Calu3 (cell line): ENCODE data around the gene DDAH2. TPM values are rescaled to one million over a fixed set of nuclear protein-coding genes. Genes with fewer than 3 reads are reported as not detected.
A peak's percentile ranks its signal among the peaks of the same experiment; 100 is the strongest.

Experiments used
- BruUV-seq: library from RNA; stranded (reverse); fragments of 400-500 nt; replicated peaks from 2 replicates; lab custom pipeline; 2021; lab: Mats Ljungman, UMichigan
- CTCF ChIA-PET: fragments of 300-600 bp; sonication (Branson Sonifier 250); formaldehyde crosslinking; loops from one replicate; lab custom pipeline; 2022; ENCODE audit warnings: antibody characterized with exemption; lab: Charles Lee
- DNase-seq: peaks from one replicate; pipeline ENCODE4 v3.0.0; 2022
- H3K27ac Mint-ChIP-seq: one replicate; pipeline ENCODE4 v1.8.0; 2022; ENCODE audit warnings: mixed read lengths; ENCODE audit not compliant: unreplicated experiment
- H3K27me3 Mint-ChIP-seq: one replicate; pipeline ENCODE4 v1.8.0; 2022; ENCODE audit warnings: mixed read lengths; ENCODE audit not compliant: unreplicated experiment
- H3K36me3 Mint-ChIP-seq: one replicate; pipeline ENCODE4 v1.8.0; 2022; ENCODE audit warnings: mild to moderate bottlenecking, moderate library complexity, mixed read lengths; ENCODE audit not compliant: insufficient read depth, unreplicated experiment
- H3K4me1 Mint-ChIP-seq: one replicate; pipeline ENCODE4 v1.8.0; 2022; ENCODE audit warnings: mild to moderate bottlenecking, low read depth, mixed read lengths; ENCODE audit not compliant: unreplicated experiment
- H3K4me3 Mint-ChIP-seq: one replicate; pipeline ENCODE4 v1.8.0; 2022; ENCODE audit warnings: mild to moderate bottlenecking, low read depth, moderate library complexity, mixed read lengths; ENCODE audit not compliant: unreplicated experiment
- H3K9me3 Mint-ChIP-seq: one replicate; pipeline ENCODE4 v1.8.0; 2022; ENCODE audit warnings: low read depth, mixed read lengths; ENCODE audit not compliant: unreplicated experiment
- CTCF ChIP-seq: fragments of 200-600 bp; IDR thresholded peaks from one replicate; pipeline ENCODE4 v1.8.0; 2022; ENCODE audit warnings: antibody characterized with exemption; ENCODE audit not compliant: unreplicated experiment
- intact Hi-C: fragments of 100-400 bp; cut with micrococcal nuclease; formaldehyde crosslinking; loops from one replicate; pipeline ENCODE4 v1.10.0; 2022; ENCODE audit not compliant: unreplicated experiment
- total RNA-seq: library from RNA; stranded (reverse); gene quantifications from 2 replicates; pipeline ENCODE4 v1.2.3, GENCODE V29; 2022

DDAH2 gene
- total RNA-seq, 1 experiment from 2014 or later, result 81.4 TPM

- CTCF ChIA-PET, result interaction anchor here (0.9 to 3.1 kb wide), 2 partner anchors 14 to 46 kb away, joined by 3 to 14 read pairs; no protein-coding TSS in a partner anchor
- no peak for DNase-seq
- peaks cover 19% of the 10 kb centered on the region for H3K36me3 Mint-ChIP-seq
- H3K4me3 Mint-ChIP-seq, result no peak overlapping the region
- TF ChIP-seq CTCF, result no peak
- intact Hi-C loops, result no loop called here
- no peak overlapping the region for H3K27ac Mint-ChIP-seq
- peaks cover 15% of the 10 kb centered on the region for H3K27me3 Mint-ChIP-seq
- no peaks in the 10 kb centered on the region for H3K9me3 Mint-ChIP-seq
- BruUV-seq, result no TSS peak
- peaks cover 14% of the 10 kb centered on the region for H3K4me1 Mint-ChIP-seq
Observed at GRCh38 chr6:31723980-31724691, 5.0 kb downstream of the DDAH2 start.

- Mint-ChIP-seq H3K9me3 (no peaks in the 10 kb centered on the region), H3K27ac (no peak within 1 kb of the TSS), H3K4me3 (no peak within 1 kb of the TSS), H3K27me3 (peaks cover 15% of the 10 kb centered on the region), H3K4me1 (peaks cover 21% of the 10 kb centered on the region), H3K36me3 (peaks cover 15% of the 10 kb centered on the region)
- CTCF ChIA-PET, result interaction anchor here (0.6 to 3.1 kb wide), 5 partner anchors 11 to 47 kb away, joined by 3 to 14 read pairs (median 5); no protein-coding TSS in a partner anchor
- no TSS peak for BruUV-seq
- intact Hi-C loops, result no loop called here
- TF ChIP-seq CTCF, result no peak
- no peak for DNase-seq
Observed at GRCh38 chr6:31723245-31723979, 5.7 kb downstream of the DDAH2 start, which contains the start of gene MPIG6B. Gene MPIG6B, plus strand, starts transcription at chr6:31723373. Its CDS starts 11 bp downstream, at chr6:31723384.

GRCh38 chr6:31722173-31722572 is 6.9 kb downstream of the DDAH2 start:
- CTCF ChIA-PET, result interaction anchor here (0.6 to 3.1 kb wide), 4 partner anchors 13 to 160 kb away, joined by 3 to 14 read pairs (median 4); partner anchors contain the start of gene ABHD16A
- Mint-ChIP-seq H3K27me3 (peaks cover 15% of the 10 kb centered on the region), H3K27ac (no peak overlapping the region), H3K9me3 (no peaks in the 10 kb centered on the region), H3K36me3 (peaks cover 13% of the 10 kb centered on the region), H3K4me1 (peaks cover 34% of the 10 kb centered on the region), H3K4me3 (no peak overlapping the region)
- BruUV-seq, result no TSS peak
- no peak for TF ChIP-seq CTCF
- DNase-seq, result no peak
- intact Hi-C loops, result no loop called here

- no TSS peak for BruUV-seq
- DNase-seq, result no peak
- CTCF ChIA-PET, result interaction anchor here (1.3 kb wide), 1 partner anchor 18 kb away, joined by 3 read pairs; the partner anchor contains the start of gene ABHD16A
- intact Hi-C loops, result no loop called here
- no peak within 1 kb of the TSS for H3K4me3 Mint-ChIP-seq
- no peak for TF ChIP-seq CTCF
- no peaks in the 10 kb centered on the region for H3K9me3 Mint-ChIP-seq
- H3K4me1 Mint-ChIP-seq, result peaks cover 34% of the 10 kb centered on the region
- H3K27me3 Mint-ChIP-seq, result peaks cover 15% of the 10 kb centered on the region
- H3K27ac Mint-ChIP-seq, result peak within 1 kb of the TSS; percentile 0
- peaks cover 13% of the 10 kb centered on the region for H3K36me3 Mint-ChIP-seq
Observed at GRCh38 chr6:31721351-31722020, 7.6 kb downstream of the DDAH2 start, which contains the start of gene LY6G6C. Gene LY6G6C, minus strand, starts transcription at chr6:31721746. Its CDS starts 67 bp downstream, at chr6:31721679.
